HepG2 (cell line): ENCODE measurements around the gene POLDIP3. TPM values are rescaled to one million over a fixed set of nuclear protein-coding genes. Genes with fewer than 3 reads are reported as not detected.
A peak's percentile ranks its signal among the peaks of the same experiment; 100 is the strongest.

ENCODE experiments used
- KLF11 ChIP-seq: IDR thresholded peaks from 2 replicates; pipeline ENCODE4 v1.6.1; 2016; ENCODE audit warnings: missing compliant biosample characterization
- LRRFIP1 ChIP-seq: sonication (generic); formaldehyde crosslinking; conservative IDR thresholded peaks from 2 replicates; pipeline ENCODE4 v1.4.0; 2020; ENCODE audit warnings: missing genetic modification reagents
- NR1H2 ChIP-seq: sonication (generic); formaldehyde crosslinking; IDR thresholded peaks from 2 replicates; pipeline ENCODE4 v1.8.1; 2022; ENCODE audit warnings: low read depth, missing genetic modification reagents, borderline replicate concordance
- PATZ1 ChIP-seq: sonication (generic); formaldehyde crosslinking; IDR thresholded peaks from 2 replicates; pipeline ENCODE4 v1.4.0; 2020; ENCODE audit warnings: missing genetic modification reagents
- PAXIP1 ChIP-seq: sonication (generic); formaldehyde crosslinking; conservative IDR thresholded peaks from 2 replicates; pipeline ENCODE4 v1.4.0; 2020; ENCODE audit warnings: mild to moderate bottlenecking, missing genetic modification reagents, moderate library complexity
- RBFOX2 ChIP-seq: fragments of 200-400 bp; formaldehyde crosslinking; IDR thresholded peaks from 2 replicates; pipeline ENCODE4 v1.6.1; 2017; ENCODE audit warnings: low read depth, mild to moderate bottlenecking, low read length
- WIZ ChIP-seq: sonication (generic); formaldehyde crosslinking; IDR thresholded peaks from 2 replicates; pipeline ENCODE4 v1.5.1; 2020; ENCODE audit warnings: mild to moderate bottlenecking, missing genetic modification reagents
- ZBED4 ChIP-seq: sonication (generic); formaldehyde crosslinking; IDR thresholded peaks from 2 replicates; pipeline ENCODE4 v1.4.0; 2020; ENCODE audit warnings: missing genetic modification reagents, borderline replicate concordance
- ZFP91 ChIP-seq: sonication (generic); formaldehyde crosslinking; IDR thresholded peaks from 2 replicates; pipeline ENCODE4 v1.9.0; 2022; ENCODE audit warnings: missing genetic modification reagents, mild to moderate bottlenecking, borderline replicate concordance
- ZNF232 ChIP-seq: sonication (generic); formaldehyde crosslinking; IDR thresholded peaks from 2 replicates; pipeline ENCODE4 v1.4.0; 2020; ENCODE audit warnings: missing genetic modification reagents, borderline replicate concordance
- polyA plus RNA-seq, 8 experiments: library from polyadenylated mRNA; depleted of rRNA in 3 of 8; stranded (reverse) in 7 of 8; unstranded in 1 of 8; fragments of >200 nt; fragmentation: Illumina TruSeq in 4 of 8; extraction: Trizol in 4 of 8; gene quantifications; 2 replicates each; pipeline versions ENCODE4 v1.2.1 to v1.2.3, GENCODE V29; 2011 to 2016; ENCODE audit warnings: low read depth in 4 of 8, missing spikeins in 1 of 8, mixed read lengths in 1 of 8; ENCODE audit not compliant: insufficient read depth in 1 of 8
- total RNA-seq, 5 experiments: library from RNA; depleted of rRNA; stranded (reverse); fragments of >200 nt; fragmentation: Illumina TruSeq; extraction: Trizol; gene quantifications; 2 replicates each; pipeline ENCODE4 v1.2.3, GENCODE V29; 2016; ENCODE audit warnings: low read depth in 1 of 5

The POLDIP3 gene
- total and polyA plus RNA-seq, 2 of the 13 experiments (the other 11 are each of a cell fraction or from before 2014, with no cell fraction given): 45.8 to 47.4 TPM

- TF ChIP-seq PATZ1 (peak; percentile 75), WIZ (CRISPR knock-in tag) (no peak), ZBED4 (CRISPR knock-in tag) (no peak), PAXIP1 (CRISPR knock-in tag) (0 out of 2 replicates have a peak, but pooled peaks have one; percentile 24), RBFOX2 (0 out of 2 replicates have a peak, but pooled peaks have one; percentile 35), ZNF232 (CRISPR knock-in tag) (0 out of 2 replicates have a peak, but pooled peaks have one; percentile 53), ZFP91 (CRISPR knock-in tag) (no peak; the same call in 1 of the 2 replicates), LRRFIP1 (CRISPR knock-in tag) (no peak), NR1H2 (CRISPR knock-in tag) (no peak), KLF11 (CRISPR knock-in tag) (no peak)
These were observed 61.0 kb downstream of the POLDIP3 start, which contains the start of gene SERHL2 (continued) for GRCh38 chr22:42553475-42554361.
